GM12878 (cell line): ENCODE measurements around the gene HOXD13. TPM values are rescaled to one million over a fixed set of nuclear protein-coding genes. Genes with fewer than 3 reads are reported as not detected.

Experiments
- CHD4 ChIP-seq: fragments of 200-600 bp; sonication (generic); IDR thresholded peaks from 2 replicates; pipeline ENCODE4 v1.6.1; 2016; ENCODE audit warnings: mild to moderate bottlenecking
- CREM ChIP-seq: IDR thresholded peaks from 2 replicates; pipeline ENCODE4 v1.6.1; 2014; ENCODE audit warnings: antibody characterized with exemption, low read depth
- E2F4 ChIP-seq: IDR thresholded peaks from 2 replicates; pipeline ENCODE4 v1.6.1; 2012; ENCODE audit warnings: low read depth, low read length, improper control_type of control experiment
- GABPA ChIP-seq: IDR thresholded peaks from 2 replicates; pipeline ENCODE4 v1.6.1; 2014; ENCODE audit warnings: antibody characterized with exemption, low read depth, mild to moderate bottlenecking, inconsistent platforms
- JUNB ChIP-seq: IDR thresholded peaks from 2 replicates; pipeline ENCODE4 v1.6.1; 2016; ENCODE audit warnings: antibody characterized with exemption, mild to moderate bottlenecking
- KDM1A ChIP-seq: fragments of 200-600 bp; sonication (generic); IDR thresholded peaks from 2 replicates; pipeline ENCODE4 v1.6.1; 2016; ENCODE audit warnings: borderline replicate concordance
- NR2F1 ChIP-seq: fragments of 450-650 bp; conservative IDR thresholded peaks from 2 replicates; pipeline ENCODE4 v1.6.1; 2017; ENCODE audit warnings: mild to moderate bottlenecking
- POLR2AphosphoS2 ChIP-seq: IDR thresholded peaks from 2 replicates; pipeline ENCODE4 v1.6.1; 2011; ENCODE audit warnings: low read depth, mild to moderate bottlenecking, low read length, improper control_type of control experiment, moderate library complexity
- PRDM15 ChIP-seq: fragments of 450-650 bp; formaldehyde crosslinking; IDR thresholded peaks from 2 replicates; pipeline ENCODE4 v1.4.0; 2020; ENCODE audit warnings: mild to moderate bottlenecking, moderate library complexity
- RB1 ChIP-seq: fragments of 450-650 bp; formaldehyde crosslinking; IDR thresholded peaks from 2 replicates; pipeline ENCODE4 v1.6.1; 2017; ENCODE audit warnings: mild to moderate bottlenecking, borderline replicate concordance
- SKIL ChIP-seq: fragments of 450-650 bp; IDR thresholded peaks from 2 replicates; pipeline ENCODE4 v1.6.1; 2017; ENCODE audit warnings: mild to moderate bottlenecking, low read depth, inconsistent platforms; ENCODE audit not compliant: poor library complexity, severe bottlenecking
- SMC3 ChIP-seq: IDR thresholded peaks from 2 replicates; pipeline ENCODE4 v1.6.1; 2011; ENCODE audit warnings: low read length, improper control_type of control experiment, borderline replicate concordance
- SUPT20H ChIP-seq: IDR thresholded peaks from 2 replicates; pipeline ENCODE4 v1.6.1; 2011; ENCODE audit warnings: low read depth, mild to moderate bottlenecking, low read length, moderate library complexity, borderline replicate concordance; ENCODE audit not compliant: control insufficient read depth
- TCF3 ChIP-seq: IDR thresholded peaks from 2 replicates; pipeline ENCODE4 v1.6.1; 2012; ENCODE audit warnings: low read depth, mild to moderate bottlenecking, low read length, borderline replicate concordance; ENCODE audit not compliant: insufficient read depth
- YBX1 ChIP-seq: fragments of 450-650 bp; IDR thresholded peaks from 2 replicates; pipeline ENCODE4 v1.6.1; 2016; ENCODE audit warnings: antibody characterized with exemption
- ZNF217 ChIP-seq: fragments of 450-650 bp; IDR thresholded peaks from 2 replicates; pipeline ENCODE4 v1.6.1; 2017; ENCODE audit warnings: antibody characterized with exemption, mild to moderate bottlenecking
- ZNF24 ChIP-seq: fragments of 450-650 bp; IDR thresholded peaks from 2 replicates; pipeline ENCODE4 v1.6.1; 2017; ENCODE audit warnings: antibody characterized with exemption, mild to moderate bottlenecking
- ZNF592 ChIP-seq: fragments of 450-650 bp; IDR thresholded peaks from 2 replicates; pipeline ENCODE4 v1.6.1; 2017; ENCODE audit warnings: mild to moderate bottlenecking, moderate library complexity
- polyA plus RNA-seq, 11 experiments: library from polyadenylated mRNA; depleted of rRNA in 4 of 11; unstranded in 6 of 11; stranded (reverse) in 5 of 11; fragments of >200 nt; fragmentation: Nextera tagmentation in 4 of 11; fragmentation: Illumina TruSeq in 1 of 11; extraction: Ambion mirVana in 4 of 11; extraction: Trizol in 1 of 11; gene quantifications; 1 replicate in 1 of 11; 2 replicates in 10 of 11; pipeline versions ENCODE4 v1.2.1 to v1.2.3, GENCODE V29; 2011 to 2016; ENCODE audit warnings: inconsistent platforms in 2 of 11, missing spikeins in 2 of 11, low read depth in 1 of 11
- total RNA-seq, 4 experiments: library from RNA; depleted of rRNA in 3 of 4; stranded (reverse); fragments of >200 nt in 3 of 4; fragmentation: Illumina TruSeq in 1 of 4; extraction: Trizol in 1 of 4; gene quantifications; 2 replicates each; pipeline versions ENCODE4 v1.2.1 to v1.2.3, GENCODE V29; 2013 to 2021

HOXD13 gene
- total and polyA plus RNA-seq, 10 of the 15 experiments (the other 5 are each of a cell fraction or from before 2014, with no cell fraction given): not detected

GRCh38 chr2:176140513-176141317 is 48.2 kb downstream of the HOXD13 start (continued):
- TF ChIP-seq SKIL: no peak
- TF ChIP-seq JUNB: no peak
- no peak for TF ChIP-seq ZNF24
- TF ChIP-seq ZNF592: peak; percentile 75
- TF ChIP-seq SUPT20H: no peak
- TF ChIP-seq PRDM15: no peak
- TF ChIP-seq GABPA: no peak
- no peak for TF ChIP-seq KDM1A
- TF ChIP-seq TCF3: no peak
- peak; percentile 87 for TF ChIP-seq SMC3
- TF ChIP-seq CREM: no peak
- TF ChIP-seq E2F4: 0 out of 2 replicates have a peak, but pooled peaks have one; percentile 34
- TF ChIP-seq CHD4: no peak
- peak; percentile 97; the same call in 1 of the 2 replicates for TF ChIP-seq RB1
- no peak for TF ChIP-seq YBX1
- peak; percentile 47; the same call in 1 of the 2 replicates for TF ChIP-seq NR2F1
- TF ChIP-seq ZNF217: 0 out of 2 replicates have a peak, but pooled peaks have one; percentile 48
- TF ChIP-seq POLR2AphosphoS2: no peak
